ENCODE measurements around the gene ARMH2. TPM values are rescaled to one million over a fixed set of nuclear protein-coding genes. Genes with fewer than 3 reads are reported as not detected.
A peak's percentile ranks its signal among the peaks of the same experiment; 100 is the strongest.

Gene ARMH2
- total RNA-seq (5.0 and 6.4 TPM in 2 replicates), polyA plus RNA-seq (0.43 and 0.71 TPM in 2 replicates), polyA minus RNA-seq (1.4 TPM in 1 of 2 replicates, not detected in the other)
- 4.8 TPM for total RNA-seq (2013)

GRCh38 chr6:24798740-24799540 is at the start of gene ARMH2:
Gene ARMH2, minus strand, starts transcription at chr6:24798917. Its CDS starts 60 bp downstream, at chr6:24798857.
- WGBS (ENCODE audit: insufficient coverage) = 100% methylated on average over 12 of the region's 13 CpGs
- intact Hi-C loops (cut with micrococcal nuclease) = no loop called here
- DNase-seq = no peak
- Histone ChIP-seq H3K36me3 (replicated peaks in 1 of 2; ENCODE audit: control extremely low read depth in 1 of 2, control insufficient read depth in 1 of 2, extremely low read depth in 1 of 2, insufficient read depth in 2 of 2, low read length in 1 of 2) (peaks cover 5 to 16% of the 10 kb centered on the region in 2 experiments), H3K79me2 (ENCODE audit: control insufficient read depth, insufficient read depth, low read length) (no peaks in the 10 kb centered on the region), H3K4me1 (ENCODE audit: control insufficient read depth in 2 of 2, insufficient read depth in 2 of 2, low read length in 2 of 2) (no peaks in the 10 kb centered on the region), H3K4me3 (ENCODE audit: control extremely low read depth in 1 of 5, extremely low read depth in 1 of 5, insufficient read depth in 1 of 5, low read depth in 2 of 5, low read length in 4 of 5) (no peak within 1 kb of the TSS), H4K20me1 (ENCODE audit: control insufficient read depth, insufficient read depth, low read length, poor library complexity, severe bottlenecking) (no peaks in the 10 kb centered on the region), H2AFZ (ENCODE audit: insufficient read depth, low read depth, low read length, poor library complexity, severe bottlenecking) (no peak within 1 kb of the TSS), H3K9ac (ENCODE audit: low read length) (no peak within 1 kb of the TSS), H3K27me3 (replicated peaks in 1 of 4; ENCODE audit: control extremely low read depth in 1 of 4, control insufficient read depth in 3 of 4, insufficient read depth in 4 of 4, low read length in 3 of 4) (no peaks in the 10 kb centered on the region), H3K4me2 (replicated peaks; ENCODE audit: low read depth, low read length, poor library complexity, severe bottlenecking) (no peak within 1 kb of the TSS), H3K9me3 (ENCODE audit: control extremely low read depth in 1 of 3, control insufficient read depth in 2 of 3, insufficient read depth in 1 of 3, low read length in 2 of 3) (no peaks in the 10 kb centered on the region), H3K27ac (ENCODE audit: low read length in 2 of 2) (peak within 1 kb of the TSS in 1 of 2 donors; percentile 13)
- ATAC-seq (ENCODE audit: low read depth) = no peak
- POLR2A ChIA-PET = no interaction called here
- no peaks in the 10 kb centered on the region for H3K9me3 Mint-ChIP-seq (ENCODE audit: insufficient read depth)
- H3K27me3 Mint-ChIP-seq = no peaks in the 10 kb centered on the region
- no peak within 1 kb of the TSS for H3K4me3 Mint-ChIP-seq
- no peak for TF ChIP-seq CTCF (IDR thresholded peaks at IDR 0.05)
- no peak for TF ChIP-seq EZH2 (IDR thresholded peaks at IDR 0.05; ENCODE audit: borderline replicate concordance, insufficient read depth, low read depth, low read length, poor library complexity, severe bottlenecking)
- CTCF ChIA-PET = interaction anchor here (1.0 to 1.9 kb wide), 2 partner anchors 32 to 219 kb away, joined by 5 to 8 read pairs; no protein-coding TSS in a partner anchor
- no peaks in the 10 kb centered on the region for H3K4me1 Mint-ChIP-seq
- peak within 1 kb of the TSS; percentile 20 for H3K27ac Mint-ChIP-seq

GRCh38 chr6:24848461-24848860 is 49.7 kb upstream of the ARMH2 start:
- ChIA-PET CTCF (interaction anchor here (0.6 to 2.8 kb wide), 3 partner anchors 143 to 220 kb away, joined by 3 to 11 read pairs (median 5); no protein-coding TSS in a partner anchor), POLR2A (no interaction called here)
- no peaks in the 10 kb centered on the region for H3K27me3 Mint-ChIP-seq
- no peaks in the 10 kb centered on the region for H3K27me3 ChIP-seq (replicated peaks in 1 of 4; ENCODE audit: control extremely low read depth in 1 of 4, control insufficient read depth in 3 of 4, insufficient read depth in 4 of 4, low read length in 3 of 4)
- H3K9me3 Mint-ChIP-seq (ENCODE audit: insufficient read depth) = no peaks in the 10 kb centered on the region
- H3K4me2 ChIP-seq (replicated peaks; ENCODE audit: low read depth, low read length, poor library complexity, severe bottlenecking) = no peak overlapping the region
- H3K27ac Mint-ChIP-seq = peak overlapping the region; percentile 18
- ATAC-seq (ENCODE audit: low read depth) (no peak), DNase-seq (no peak)
- H3K4me3 ChIP-seq (ENCODE audit: control extremely low read depth in 1 of 5, extremely low read depth in 1 of 5, insufficient read depth in 1 of 5, low read depth in 2 of 5, low read length in 4 of 5) = no peak overlapping the region
- H3K27ac ChIP-seq (ENCODE audit: low read length in 2 of 2) = no peak overlapping the region
- H3K4me1 Mint-ChIP-seq = peaks cover 12% of the 10 kb centered on the region
- TF ChIP-seq CTCF (IDR thresholded peaks at IDR 0.05) = no peak
- TF ChIP-seq EZH2 (IDR thresholded peaks at IDR 0.05; ENCODE audit: borderline replicate concordance, insufficient read depth, low read depth, low read length, poor library complexity, severe bottlenecking) = no peak
- H4K20me1 ChIP-seq (ENCODE audit: control insufficient read depth, insufficient read depth, low read length, poor library complexity, severe bottlenecking) = peaks cover 81% of the 10 kb centered on the region
- no peak overlapping the region for H3K9ac ChIP-seq (ENCODE audit: low read length)
- H2AFZ ChIP-seq (ENCODE audit: insufficient read depth, low read depth, low read length, poor library complexity, severe bottlenecking) = no peak overlapping the region
- H3K79me2 ChIP-seq (ENCODE audit: control insufficient read depth, insufficient read depth, low read length) = peaks cover 51% of the 10 kb centered on the region
- H3K36me3 ChIP-seq (replicated peaks in 1 of 2; ENCODE audit: control extremely low read depth in 1 of 2, control insufficient read depth in 1 of 2, extremely low read depth in 1 of 2, insufficient read depth in 2 of 2, low read length in 1 of 2) = peaks cover 35 to 93% of the 10 kb centered on the region in 2 experiments
- no peak overlapping the region for H3K4me3 Mint-ChIP-seq
- H3K4me1 ChIP-seq (ENCODE audit: control insufficient read depth in 2 of 2, insufficient read depth in 2 of 2, low read length in 2 of 2) = no peaks in the 10 kb centered on the region
- WGBS (ENCODE audit: insufficient coverage) = 100% methylated on average over 1 of the region's 4 CpGs
- intact Hi-C loops (cut with micrococcal nuclease) = no loop called here
- no peaks in the 10 kb centered on the region for H3K9me3 ChIP-seq (ENCODE audit: control extremely low read depth in 1 of 3, control insufficient read depth in 2 of 3, insufficient read depth in 1 of 3, low read length in 2 of 3)
